Epidermal melanocyte (primary cell): Measurements from ENCODE around the gene CHST9.
"Not testable (repeated sequence)": the region's sequence is repeated elsewhere in the genome, so short reads cannot be mapped to it uniquely, and the experiment has no call there.

Experiments used
- DNase-seq: peaks from one replicate; pipeline ENCODE4 v3.0.0; 2011; ENCODE audit warnings: low spot score; ENCODE audit not compliant: insufficient read length

The CHST9 gene

DNA sequence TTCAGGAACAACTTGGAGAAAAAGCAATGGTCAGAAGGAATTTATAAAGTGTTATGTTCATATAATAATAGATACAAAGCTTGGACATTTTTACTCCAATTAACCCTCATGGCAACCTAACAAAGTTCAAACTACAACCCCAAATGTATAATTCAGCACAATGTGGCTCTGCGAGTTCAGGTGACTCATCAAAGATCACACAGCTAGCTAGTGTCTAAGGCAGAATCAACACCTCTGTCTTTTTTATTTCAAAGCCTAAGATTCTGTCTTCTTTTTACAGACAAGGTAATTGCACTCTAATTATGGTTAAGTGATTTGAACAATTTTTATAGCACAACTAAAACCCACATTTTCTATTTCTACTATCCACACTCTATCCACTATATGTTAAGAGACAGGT is 90.5 kb downstream of the CHST9 start:
- DNase-seq: no peak

DNA sequence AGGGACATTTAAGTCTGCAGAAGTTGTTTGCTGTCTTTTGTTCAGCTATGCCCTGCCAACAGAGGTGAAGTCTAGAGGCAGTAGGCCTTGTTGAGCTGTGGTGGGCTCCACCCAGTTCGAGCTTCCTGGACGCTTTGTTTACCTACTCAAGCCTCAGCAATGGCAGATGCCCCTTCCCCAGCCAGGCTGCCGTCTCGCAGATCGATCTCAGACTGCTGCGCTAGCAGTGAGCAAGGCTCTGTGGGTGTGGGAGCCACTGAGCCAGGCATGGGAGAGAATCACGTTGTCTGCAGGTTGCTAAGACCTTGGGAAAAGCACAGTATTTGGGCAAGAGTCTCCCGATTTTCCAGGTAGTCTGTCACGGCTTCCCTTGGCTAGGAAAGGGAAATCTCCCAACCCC is 91.8 kb downstream of the CHST9 start:
- DNase-seq: not testable (repeated sequence)

DNA sequence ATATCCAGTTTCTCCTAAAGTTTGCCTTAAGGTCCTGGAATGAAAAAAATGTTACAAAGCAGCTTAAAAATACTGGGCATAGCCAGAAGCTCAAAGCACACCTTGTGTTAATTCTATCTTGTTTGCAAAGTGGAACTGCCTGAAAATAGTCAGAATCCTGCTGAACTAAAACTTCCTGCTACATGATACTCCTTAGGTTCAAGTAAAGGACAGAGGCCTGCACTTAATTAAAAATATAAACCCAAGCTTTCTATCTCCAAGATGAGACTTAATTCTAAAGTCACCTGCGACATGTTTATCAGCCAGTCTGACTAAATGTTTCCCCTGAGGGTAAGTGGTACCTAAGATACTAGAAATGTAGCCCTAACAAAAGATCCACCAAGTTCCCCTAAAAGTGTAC is 103.4 kb downstream of the CHST9 start:
- DNase-seq: no peak

DNA sequence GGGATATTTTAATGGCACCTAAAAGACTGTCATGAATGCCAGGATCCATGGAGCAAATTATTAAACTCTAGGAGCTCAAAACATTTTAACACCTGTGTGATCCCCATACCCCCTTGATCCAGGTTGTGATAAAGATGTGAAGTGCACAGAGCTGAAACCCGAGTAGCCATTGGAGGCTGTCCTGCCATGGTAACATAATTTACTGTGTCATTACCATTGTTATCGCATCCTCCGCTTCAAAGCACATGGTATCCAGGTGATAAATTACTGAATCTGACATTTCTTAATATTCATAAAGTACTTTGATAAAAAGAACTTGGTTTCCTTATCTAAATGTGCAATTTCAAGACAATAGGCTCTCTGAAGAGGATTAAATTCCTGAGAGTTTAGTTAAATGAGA is 109.3 kb downstream of the CHST9 start:
- no peak for DNase-seq

DNA sequence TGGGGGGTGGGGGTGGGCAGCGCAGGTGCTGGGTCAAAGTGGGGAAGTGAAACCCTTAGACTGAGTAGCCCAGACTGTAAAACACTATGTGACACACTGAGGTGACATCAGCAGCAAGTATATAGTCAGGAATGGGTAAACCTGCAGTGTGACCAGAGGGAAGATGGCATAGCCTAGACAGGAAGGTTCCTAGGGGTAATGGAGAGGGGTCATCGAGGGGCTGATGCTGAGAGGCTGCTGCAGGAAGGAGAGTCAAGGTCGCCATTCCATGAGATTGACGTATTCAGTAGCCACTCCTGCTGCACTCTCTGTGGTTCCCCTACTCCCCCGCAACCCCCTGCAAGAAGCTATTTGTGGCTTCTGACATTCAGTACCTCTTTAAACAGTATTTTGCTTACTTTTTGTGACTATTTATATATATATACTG is 111.7 kb downstream of the CHST9 start:
- no peak for DNase-seq

DNA sequence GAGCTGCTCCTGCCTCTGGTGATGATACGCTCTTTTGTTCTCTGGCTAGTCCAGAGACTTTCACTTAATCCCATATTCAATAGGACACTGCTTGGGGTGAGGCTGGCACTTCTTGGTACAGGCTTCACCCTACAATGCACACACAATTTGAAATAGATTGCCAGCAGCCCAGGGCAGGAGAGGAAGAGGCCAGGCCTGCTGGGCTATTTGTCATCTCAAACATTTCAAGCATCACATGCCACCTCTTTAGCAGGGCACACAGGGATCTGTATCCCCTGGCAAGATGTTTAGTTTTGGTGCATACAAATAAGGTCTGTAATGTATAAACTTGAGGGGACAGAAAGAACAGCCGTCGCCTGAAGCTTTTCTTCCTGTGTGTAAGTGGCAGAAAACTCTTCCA is 120.4 kb downstream of the CHST9 start:
- DNase-seq: no peak

DNA sequence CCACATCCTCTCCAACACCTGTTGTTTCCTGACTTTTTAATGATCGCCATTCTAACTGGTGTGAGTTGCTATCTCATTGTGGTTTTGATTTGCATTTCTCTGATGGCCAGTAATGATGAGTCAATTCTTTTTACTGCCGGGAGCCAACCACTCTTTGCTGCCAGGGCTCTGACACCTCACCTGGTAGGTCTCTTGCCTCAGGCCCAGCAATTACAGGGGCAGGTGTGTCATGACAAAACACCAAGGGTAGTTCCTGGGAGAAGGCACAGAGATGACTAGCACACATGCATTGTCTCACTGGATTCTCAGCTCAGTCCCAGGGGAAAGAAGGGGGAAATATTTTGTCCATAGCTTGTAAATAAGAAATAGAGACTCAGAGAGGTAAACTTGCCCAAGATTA is 122.3 kb downstream of the CHST9 start:
- DNase-seq: no peak

DNA sequence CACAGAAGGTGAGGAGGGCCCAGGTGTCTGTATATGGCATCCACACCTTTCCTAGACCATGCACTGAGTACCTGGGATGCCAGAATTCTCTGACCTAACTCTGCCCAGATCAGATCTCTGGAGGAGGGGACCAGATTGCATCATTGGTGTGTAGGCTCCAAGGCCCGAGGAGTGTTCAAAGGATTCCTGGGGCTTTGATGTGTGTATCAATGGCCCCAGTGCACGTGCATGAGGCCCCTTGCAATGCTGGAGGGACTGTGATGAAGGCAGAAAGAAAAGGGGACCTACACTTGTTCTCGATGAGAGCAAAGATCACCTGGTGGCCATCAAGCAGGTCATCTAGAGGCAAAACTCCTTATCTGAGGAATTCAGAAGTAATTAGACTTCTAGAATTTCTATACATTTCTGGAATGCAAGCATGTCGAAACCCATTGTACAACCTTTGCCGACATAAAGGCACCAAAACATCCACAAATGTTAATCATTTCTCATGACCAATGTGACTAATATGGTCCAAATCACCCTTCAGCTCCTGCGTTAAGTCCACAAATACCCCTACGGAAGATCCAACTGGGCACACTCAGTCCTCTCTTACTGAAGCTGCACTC is 123.5 kb downstream of the CHST9 start:
- DNase-seq: no peak

DNA sequence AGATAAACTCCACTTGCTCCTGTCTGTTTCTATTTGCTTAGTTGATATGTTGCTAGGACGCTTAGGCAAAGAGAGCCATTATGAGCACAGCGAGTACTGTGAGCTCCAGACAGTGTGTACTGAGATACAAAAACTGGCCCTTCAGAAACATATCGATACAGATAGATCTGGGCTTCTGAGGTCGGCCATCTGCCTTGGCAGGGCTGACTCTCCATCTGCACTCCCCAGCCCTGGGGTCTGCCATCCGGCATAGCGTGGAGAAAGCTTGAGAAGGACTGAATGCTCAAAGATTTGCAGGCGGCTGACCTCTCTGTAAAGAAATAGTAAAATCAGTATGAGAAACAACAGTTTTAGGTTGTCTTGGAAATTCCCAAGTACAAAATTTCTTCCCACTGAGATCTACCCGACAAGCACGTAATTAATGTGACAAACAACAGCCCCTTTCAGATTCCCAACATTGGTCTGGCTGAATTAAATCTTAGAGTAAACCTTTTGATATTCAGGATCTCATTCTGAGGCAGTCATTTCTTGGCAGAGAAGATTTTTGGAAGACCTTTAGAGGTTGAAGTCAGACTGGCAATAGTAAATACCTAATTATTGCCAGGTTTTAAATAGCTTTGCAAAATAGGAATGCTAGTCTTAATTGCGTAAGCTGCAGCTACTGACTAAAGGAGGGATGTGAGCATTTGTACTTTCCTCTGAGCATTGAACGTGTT is 127.4 kb downstream of the CHST9 start:
- no peak for DNase-seq

DNA sequence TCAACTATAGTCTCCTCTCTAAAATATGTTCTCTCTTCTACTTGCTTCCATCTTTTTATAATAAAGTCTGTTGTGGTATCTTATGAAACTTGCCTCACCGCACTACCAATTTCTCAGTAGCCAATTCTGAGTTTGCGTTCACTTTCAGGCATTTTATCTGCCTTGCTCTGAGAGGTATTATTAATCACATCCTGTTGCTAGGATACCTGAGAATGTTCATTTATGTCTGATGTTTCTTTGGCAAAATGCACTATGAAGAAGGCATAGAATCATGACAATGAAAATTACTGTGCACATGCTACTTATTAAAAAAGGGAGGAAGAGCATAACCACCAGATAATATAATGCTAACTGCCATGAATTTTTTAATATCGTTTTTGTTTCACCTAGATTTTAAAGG is 130.2 kb downstream of the CHST9 start:
- no peak for DNase-seq

DNA sequence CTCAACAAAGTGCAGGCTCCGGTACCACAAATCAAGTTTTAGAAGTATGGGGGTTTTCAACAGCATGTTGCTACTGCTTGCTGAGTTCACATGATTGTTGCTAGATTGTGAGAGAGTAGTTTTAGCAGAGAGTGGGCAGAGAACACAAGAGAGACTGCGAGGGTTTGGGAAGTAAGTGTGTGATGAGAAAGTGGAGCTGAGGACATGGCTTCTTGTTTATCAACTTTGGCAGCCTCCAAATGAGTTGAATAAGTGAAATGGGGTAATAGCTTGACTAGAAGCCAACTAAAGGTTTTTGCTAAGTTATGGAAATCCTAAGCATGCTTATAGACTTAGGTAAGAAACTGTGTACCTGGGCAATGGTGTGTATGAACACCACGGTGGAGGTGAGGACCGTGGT is 135.1 kb downstream of the CHST9 start:
- no peak for DNase-seq

DNA sequence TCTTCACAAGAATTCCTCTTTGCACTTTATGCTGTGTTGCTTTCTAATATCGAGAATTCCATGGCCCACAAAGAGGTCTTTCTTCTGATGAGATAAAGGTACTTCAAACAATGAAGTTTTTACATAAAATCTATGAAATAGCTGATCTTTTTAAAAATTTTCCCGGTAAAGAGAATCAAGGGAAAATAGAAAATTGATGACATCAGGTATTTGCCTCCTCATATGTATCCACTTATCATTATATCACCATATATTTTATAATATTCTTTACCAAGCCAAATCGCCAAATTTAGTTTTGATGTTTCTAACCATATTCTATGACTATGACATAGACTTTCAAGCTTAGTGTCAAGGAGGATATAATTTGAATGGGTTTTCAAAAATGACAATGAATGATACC is 139.8 kb downstream of the CHST9 start:
- no peak for DNase-seq

DNA sequence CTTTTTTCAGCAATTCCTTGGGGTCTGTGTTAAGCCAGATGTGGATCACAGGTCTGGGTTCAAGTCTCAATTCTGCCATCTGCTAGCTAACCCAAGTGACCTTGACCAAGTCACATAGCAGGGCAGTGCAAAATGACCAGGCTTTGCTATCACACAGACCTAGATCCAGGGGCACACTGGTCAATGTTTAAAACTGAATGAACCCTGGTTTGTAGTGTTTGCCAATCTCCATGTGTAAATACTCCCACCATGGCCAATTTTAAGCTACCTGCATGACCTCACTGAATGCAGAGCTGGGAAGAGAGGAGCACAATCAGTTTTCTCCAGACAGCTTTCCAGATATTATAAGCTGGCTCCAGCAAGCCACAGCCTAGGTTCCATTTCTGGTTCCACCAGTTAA is 142.9 kb downstream of the CHST9 start:
- no peak for DNase-seq

DNA sequence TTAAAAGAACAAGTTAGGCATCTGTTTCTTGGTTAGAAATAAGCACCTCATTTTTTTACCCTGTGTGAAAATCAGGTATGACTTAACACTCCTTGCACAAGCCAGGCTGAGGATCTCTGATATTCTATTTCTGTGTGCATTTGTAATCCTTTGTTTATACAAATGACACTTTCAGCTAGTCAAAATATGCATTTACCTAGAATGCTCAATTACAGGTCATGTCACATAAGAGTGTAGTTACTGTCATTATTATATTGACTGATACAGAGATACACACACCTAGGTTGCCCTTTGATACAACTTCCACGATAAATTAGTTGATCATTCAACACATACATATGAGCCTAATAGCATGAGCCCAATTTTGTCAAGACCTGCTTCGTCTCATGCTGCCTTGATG is 144.3 kb downstream of the CHST9 start:
- no peak for DNase-seq

DNA sequence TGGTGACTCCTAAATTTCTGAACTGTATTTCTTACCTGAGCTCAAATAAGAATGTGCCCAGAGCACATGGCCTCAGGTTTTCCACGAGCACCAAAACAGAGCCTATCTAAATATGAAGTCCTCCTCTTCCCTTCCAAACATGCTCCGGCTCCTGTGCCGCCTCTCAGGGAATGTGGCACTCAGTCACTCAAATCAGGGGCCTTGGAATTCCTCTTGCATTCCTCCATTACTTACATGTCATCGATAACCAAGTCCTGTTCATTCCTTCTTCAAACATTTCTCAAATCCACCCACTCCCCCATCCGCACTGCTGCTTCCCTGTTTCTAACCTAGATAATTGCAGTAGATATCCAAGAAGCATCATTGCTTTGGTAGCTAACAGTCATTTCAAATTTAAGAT is 151.4 kb downstream of the CHST9 start:
- no peak for DNase-seq

DNA sequence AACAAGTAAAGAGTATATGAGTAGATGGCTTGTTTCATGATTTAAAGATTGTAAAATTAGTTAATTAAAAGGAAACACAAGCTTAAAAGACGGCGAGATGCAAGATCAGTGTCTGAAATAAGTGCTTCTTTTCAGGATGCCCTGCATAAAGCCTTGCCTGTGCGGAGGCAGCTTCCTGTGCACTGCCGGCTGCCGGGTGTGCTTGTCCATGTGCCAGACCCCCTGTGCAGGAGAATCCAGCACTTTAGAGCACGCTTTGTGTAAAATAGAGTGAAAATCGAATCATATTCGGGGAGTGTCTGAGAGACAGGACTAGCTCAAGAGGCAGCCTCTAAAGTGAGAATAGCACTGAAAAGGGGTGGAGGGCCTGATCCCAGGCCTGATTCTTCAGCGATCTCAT is 154.7 kb downstream of the CHST9 start:
- no peak for DNase-seq

DNA sequence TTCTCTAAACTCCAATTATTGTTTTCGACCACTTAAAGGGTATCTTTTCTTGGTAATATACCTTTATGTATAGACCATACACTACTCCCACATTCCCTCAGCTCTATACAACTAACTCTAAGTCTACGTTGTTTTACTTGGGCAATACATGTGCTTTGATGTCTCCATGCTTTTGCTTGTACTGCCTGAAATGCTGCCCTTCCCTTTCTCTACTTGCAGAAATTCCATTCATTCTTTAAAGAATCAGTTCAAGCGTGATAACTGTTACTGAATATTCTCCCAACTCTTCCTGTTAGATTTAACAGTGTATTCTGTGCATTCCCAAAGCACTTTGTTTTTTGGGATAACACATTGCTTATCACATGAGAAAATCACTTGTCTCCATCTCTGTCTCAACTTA is 162.6 kb downstream of the CHST9 start:
- no peak for DNase-seq

DNA sequence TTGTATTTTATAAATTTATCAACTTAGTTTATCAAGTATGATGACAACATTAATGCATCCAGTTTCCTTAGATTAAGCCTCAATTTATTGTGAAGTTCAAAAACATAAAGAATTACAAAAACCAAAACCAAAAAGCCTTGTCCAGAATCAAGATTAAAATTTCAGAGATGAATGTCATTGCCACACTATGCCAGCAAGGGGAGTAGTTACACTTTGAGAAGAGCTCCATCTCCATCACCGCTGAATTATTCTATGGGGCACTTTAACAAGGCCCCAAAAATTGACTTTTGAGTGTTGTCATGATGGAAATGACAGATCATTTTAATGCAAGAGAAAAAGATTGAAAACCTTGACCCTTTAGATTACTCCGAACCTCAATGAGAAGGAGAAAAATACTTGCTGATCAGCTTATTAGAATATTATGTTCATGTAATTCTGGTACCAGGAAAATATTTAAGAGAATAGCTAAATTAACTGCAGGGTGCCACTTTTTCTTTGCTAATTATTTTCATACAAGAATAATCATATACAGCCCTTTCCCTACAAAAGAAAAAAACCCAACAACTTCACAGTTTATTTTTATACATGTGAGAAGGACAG is 167.1 kb downstream of the CHST9 start:
- no peak for DNase-seq

DNA sequence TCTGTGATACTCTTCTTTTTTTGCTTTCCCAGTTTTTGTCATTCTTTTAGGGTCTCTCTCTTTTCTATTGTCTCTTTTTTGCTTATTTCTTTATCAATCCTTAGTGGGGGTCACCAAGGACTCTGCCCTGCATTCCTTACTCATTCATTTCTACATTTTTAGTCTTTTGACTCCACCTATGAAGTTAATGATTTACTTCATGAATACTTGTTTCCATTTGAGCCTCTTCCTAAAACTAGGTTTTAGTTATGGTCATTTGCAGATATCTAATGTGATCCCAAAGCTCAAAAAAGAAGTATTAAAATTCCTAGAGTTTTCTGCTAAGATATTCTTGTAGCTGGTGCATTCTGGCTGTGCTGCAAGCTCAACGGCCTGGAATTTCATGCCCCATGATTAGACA is 170.3 kb downstream of the CHST9 start:
- no peak for DNase-seq

DNA sequence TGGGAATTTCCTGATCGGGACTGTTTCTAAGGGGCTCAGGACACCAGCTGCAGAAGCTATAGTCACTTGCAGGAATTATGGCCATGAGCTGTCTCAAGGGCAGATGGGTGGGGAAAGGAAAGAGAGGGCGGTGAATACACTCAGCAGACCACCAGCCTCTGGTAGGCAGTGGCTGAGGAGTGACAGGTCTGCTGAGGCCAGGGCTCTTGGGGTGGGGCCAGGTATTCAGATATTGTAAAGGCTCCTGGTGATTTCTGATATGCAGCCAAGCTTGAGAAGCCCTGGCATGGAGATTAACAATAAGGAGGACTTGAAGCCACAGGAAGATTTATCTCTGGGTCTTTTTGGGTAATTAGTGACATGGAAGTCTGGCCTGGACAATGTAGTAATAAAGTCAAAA is 174.3 kb downstream of the CHST9 start:
- no peak for DNase-seq

DNA sequence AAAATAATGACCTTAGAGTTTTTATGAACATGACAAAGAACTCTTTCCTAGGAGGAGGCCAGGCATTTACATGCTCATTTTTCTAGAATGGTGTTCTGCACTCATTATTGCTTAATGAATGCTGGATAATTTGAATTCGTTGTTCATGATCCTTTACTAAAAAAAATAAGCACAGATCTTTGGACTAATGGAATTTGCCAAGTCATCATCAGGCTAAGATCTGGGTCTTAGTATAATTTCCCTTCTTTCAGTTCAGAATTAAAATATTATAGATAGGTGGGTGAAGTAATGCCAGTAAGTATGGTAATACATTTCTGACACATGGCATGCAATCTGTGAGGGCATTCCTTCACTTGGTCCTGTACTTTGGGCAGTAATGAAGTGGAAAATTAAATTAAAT is 175.8 kb downstream of the CHST9 start:
- DNase-seq: no peak

DNA sequence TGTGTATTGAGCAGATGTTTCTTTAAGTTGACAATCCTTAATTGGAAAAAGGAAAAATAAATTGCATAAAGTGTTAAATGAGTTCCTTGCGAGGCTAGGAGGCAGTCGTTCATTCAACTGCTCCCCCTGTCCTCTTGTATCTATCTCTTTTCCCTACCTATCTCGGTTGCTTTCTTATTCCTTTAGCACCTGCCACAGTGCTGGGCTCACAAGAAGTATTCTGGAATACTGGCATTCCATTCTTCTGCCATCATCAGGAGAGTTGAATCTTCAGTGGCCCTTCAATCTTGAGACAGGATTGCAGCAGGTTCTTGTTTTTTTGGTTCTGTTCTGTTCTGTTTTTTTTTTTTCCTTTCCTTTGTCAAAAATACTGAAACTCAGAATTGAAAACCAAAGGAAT is 176.5 kb downstream of the CHST9 start:
- DNase-seq: no peak

DNA sequence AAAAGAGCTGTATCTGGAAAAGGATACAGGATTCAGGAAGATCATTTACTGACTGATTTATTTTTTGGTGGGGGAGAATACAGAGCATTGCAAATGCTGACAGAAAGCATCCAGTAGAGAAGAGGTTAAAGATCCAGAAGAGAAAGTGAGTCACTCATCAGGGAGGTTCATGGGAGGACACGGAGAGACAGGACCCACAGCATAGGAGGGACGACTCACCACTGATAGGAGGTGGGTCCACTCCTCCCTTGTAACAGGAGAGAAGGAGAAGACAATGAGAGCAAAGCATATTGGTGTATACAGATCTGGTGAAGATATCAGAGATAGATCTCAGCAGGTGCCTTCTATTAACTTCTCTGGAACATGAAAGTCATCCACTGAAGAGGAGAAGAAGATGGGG is 177.2 kb downstream of the CHST9 start:
- no peak for DNase-seq
